ENCODE results near the gene C2orf42.
"Not testable (repeated sequence)": the region's sequence is repeated elsewhere in the genome, so short reads cannot be mapped to it uniquely, and the experiment has no call there.

C2orf42 gene

GRCh38 chr2:70131344-70132143, 59.3 kb downstream of the C2orf42 start:
- DNase-seq (ENCODE audit: low read depth in 2 of 2): not testable (repeated sequence)

- no peak for DNase-seq (ENCODE audit: low read depth in 2 of 2)
Observed at GRCh38 chr2:70128005-70128404, 62.8 kb downstream of the C2orf42 start.

- DNase-seq (ENCODE audit: low read depth in 2 of 2): no peak
Observed at GRCh38 chr2:70126413-70126812, 64.4 kb downstream of the C2orf42 start.

- DNase-seq (ENCODE audit: low read depth in 2 of 2): no peak
Observed at GRCh38 chr2:70125498-70125898, 65.3 kb downstream of the C2orf42 start.

GRCh38 chr2:70124983-70125480, 65.8 kb downstream of the C2orf42 start:
- peak in 1 of 2 donors; percentile 43 for DNase-seq (ENCODE audit: low read depth in 2 of 2)

GRCh38 chr2:70123829-70124116, 67.0 kb downstream of the C2orf42 start:
- no peak for DNase-seq (ENCODE audit: low read depth in 2 of 2)

- DNase-seq (ENCODE audit: low read depth in 2 of 2): no peak
Observed at GRCh38 chr2:70123051-70123828, 67.6 kb downstream of the C2orf42 start.

GRCh38 chr2:70122470-70122869, 68.3 kb downstream of the C2orf42 start:
- no peak for DNase-seq (ENCODE audit: low read depth in 2 of 2)

GRCh38 chr2:70121627-70122372, 69.0 kb downstream of the C2orf42 start:
- DNase-seq (ENCODE audit: low read depth in 2 of 2): no peak

GRCh38 chr2:70118798-70119454, 71.9 kb downstream of the C2orf42 start:
- no peak for DNase-seq (ENCODE audit: low read depth in 2 of 2)

- DNase-seq (ENCODE audit: low read depth in 2 of 2): no peak
Observed at GRCh38 chr2:70116936-70117552, 73.8 kb downstream of the C2orf42 start.

- no peak for DNase-seq (ENCODE audit: low read depth in 2 of 2)
Observed at GRCh38 chr2:70115646-70116442, 75.0 kb downstream of the C2orf42 start.

- no peak for DNase-seq (ENCODE audit: low read depth in 2 of 2)
Observed at GRCh38 chr2:70113359-70114070, 77.3 kb downstream of the C2orf42 start.

- no peak for DNase-seq (ENCODE audit: low read depth in 2 of 2)
Observed at GRCh38 chr2:70111752-70112591, 78.8 kb downstream of the C2orf42 start.

GRCh38 chr2:70110397-70110796, 80.4 kb downstream of the C2orf42 start:
- not testable (repeated sequence) for DNase-seq (ENCODE audit: low read depth in 2 of 2)

- not testable (repeated sequence) for DNase-seq (ENCODE audit: low read depth in 2 of 2)
Observed at GRCh38 chr2:70106138-70106537, 84.7 kb downstream of the C2orf42 start.

- no peak for DNase-seq (ENCODE audit: low read depth in 2 of 2)
Observed at GRCh38 chr2:70104231-70105111, 86.3 kb downstream of the C2orf42 start.

GRCh38 chr2:70103531-70104061, 87.2 kb downstream of the C2orf42 start:
- DNase-seq (ENCODE audit: low read depth in 2 of 2): no peak
